Measurements from ENCODE around the gene EIF4E3. TPM values are rescaled to one million over a fixed set of nuclear protein-coding genes. Genes with fewer than 3 reads are reported as not detected.
A peak's percentile ranks its signal among the peaks of the same experiment; 100 is the strongest.

The EIF4E3 gene
- total RNA-seq, 4 donors from 2014 or later: 7.4 to 16.2 (median 10.2) TPM

GRCh38 chr3:71752831-71753700 is 27.9 kb upstream of the EIF4E3 start:
- DNase-seq: no peak
- H3K4me1 ChIP-seq: peaks cover 0 to 22% (median 12%) of the 10 kb centered on the region in 3 donors
- H3K27me3 ChIP-seq: peaks cover 0 to 46% (median 0%) of the 10 kb centered on the region in 4 donors
- TF ChIP-seq, protein P1, sequence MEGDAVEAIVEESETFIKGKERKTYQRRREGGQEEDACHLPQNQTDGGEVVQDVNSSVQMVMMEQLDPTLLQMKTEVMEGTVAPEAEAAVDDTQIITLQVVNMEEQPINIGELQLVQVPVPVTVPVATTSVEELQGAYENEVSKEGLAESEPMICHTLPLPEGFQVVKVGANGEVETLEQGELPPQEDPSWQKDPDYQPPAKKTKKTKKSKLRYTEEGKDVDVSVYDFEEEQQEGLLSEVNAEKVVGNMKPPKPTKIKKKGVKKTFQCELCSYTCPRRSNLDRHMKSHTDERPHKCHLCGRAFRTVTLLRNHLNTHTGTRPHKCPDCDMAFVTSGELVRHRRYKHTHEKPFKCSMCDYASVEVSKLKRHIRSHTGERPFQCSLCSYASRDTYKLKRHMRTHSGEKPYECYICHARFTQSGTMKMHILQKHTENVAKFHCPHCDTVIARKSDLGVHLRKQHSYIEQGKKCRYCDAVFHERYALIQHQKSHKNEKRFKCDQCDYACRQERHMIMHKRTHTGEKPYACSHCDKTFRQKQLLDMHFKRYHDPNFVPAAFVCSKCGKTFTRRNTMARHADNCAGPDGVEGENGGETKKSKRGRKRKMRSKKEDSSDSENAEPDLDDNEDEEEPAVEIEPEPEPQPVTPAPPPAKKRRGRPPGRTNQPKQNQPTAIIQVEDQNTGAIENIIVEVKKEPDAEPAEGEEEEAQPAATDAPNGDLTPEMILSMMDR (IDR thresholded peaks at IDR 0.05): no peak
- TF ChIP-seq POLR2A (IDR thresholded peaks at IDR 0.05): no peak
- peak overlapping the region in 1 of 4 donors; percentile 62 for H3K27ac ChIP-seq
- 35 to 47% methylated on average over 17 to 19 of the region's 68 CpGs for WGBS, 2 donors
- peak overlapping the region; percentile 42 to 76 (median 55) for H3K4me3 ChIP-seq
- H3K9me3 ChIP-seq: no peaks in the 10 kb centered on the region
- intact Hi-C loops (cut with DNase I): no loop called here
- H3K36me3 ChIP-seq: no peaks in the 10 kb centered on the region

- no peak for DNase-seq
- intact Hi-C loops (cut with DNase I): no loop called here
- Histone ChIP-seq H3K9me3 (no peaks in the 10 kb centered on the region), H3K36me3 (no peaks in the 10 kb centered on the region), H3K4me1 (peaks cover 0 to 22% (median 12%) of the 10 kb centered on the region in 3 donors), H3K27me3 (peaks cover 0 to 46% (median 0%) of the 10 kb centered on the region in 4 donors), H3K4me3 (no peak overlapping the region), H3K27ac (no peak overlapping the region)
- TF ChIP-seq POLR2A (IDR thresholded peaks at IDR 0.05): no peak
- TF ChIP-seq, protein P1 (IDR thresholded peaks at IDR 0.05): no peak
- 76 to 90% methylated on average over 4 of the region's 4 CpGs for WGBS, 2 donors
Observed at GRCh38 chr3:71751602-71752001, 26.4 kb upstream of the EIF4E3 start.

- WGBS, 2 donors: 76 to 89% methylated on average over 3 of the region's 3 CpGs
- intact Hi-C loops (cut with DNase I): no loop called here
Observed at GRCh38 chr3:71744738-71745137, 19.5 kb upstream of the EIF4E3 start.

GRCh38 chr3:71742621-71743020 is 17.4 kb upstream of the EIF4E3 start:
- no peaks in the 10 kb centered on the region for H3K36me3 ChIP-seq
- H3K27me3 ChIP-seq: no peaks in the 10 kb centered on the region
- TF ChIP-seq POLR2A (IDR thresholded peaks at IDR 0.05): no peak
- TF ChIP-seq, protein P1 (IDR thresholded peaks at IDR 0.05): no peak
- no peak overlapping the region for H3K27ac ChIP-seq
- H3K9me3 ChIP-seq: peaks cover 0 to 37% (median 0%) of the 10 kb centered on the region in 3 donors
- no peak overlapping the region for H3K4me3 ChIP-seq
- no peak for DNase-seq
- no peaks in the 10 kb centered on the region for H3K4me1 ChIP-seq
- intact Hi-C loops (cut with DNase I): no loop called here
- WGBS, 2 donors: 95 to 100% methylated on average over 1 of the region's 1 CpG

More at GRCh38 chr3:71744738-71745137, 19.5 kb upstream of the EIF4E3 start:
- Histone ChIP-seq H3K36me3 (no peaks in the 10 kb centered on the region), H3K4me1 (no peaks in the 10 kb centered on the region), H3K27ac (no peak overlapping the region), H3K4me3 (no peak overlapping the region), H3K27me3 (no peaks in the 10 kb centered on the region), H3K9me3 (peaks cover 0 to 37% (median 0%) of the 10 kb centered on the region in 3 donors)
- no peak for TF ChIP-seq POLR2A (IDR thresholded peaks at IDR 0.05)
- TF ChIP-seq, protein P1 (IDR thresholded peaks at IDR 0.05): no peak
- no peak for DNase-seq

- Histone ChIP-seq H3K4me1 (peaks cover 0 to 3% (median 0%) of the 10 kb centered on the region in 3 donors), H3K9me3 (no peaks in the 10 kb centered on the region), H3K27me3 (no peaks in the 10 kb centered on the region), H3K4me3 (no peak overlapping the region), H3K27ac (no peak overlapping the region), H3K36me3 (no peaks in the 10 kb centered on the region)
- TF ChIP-seq, protein P1 (IDR thresholded peaks at IDR 0.05): no peak
- no peak for TF ChIP-seq POLR2A (IDR thresholded peaks at IDR 0.05)
- no peak for DNase-seq
- intact Hi-C loops (cut with DNase I): loop anchor here (10.0 kb wide), 1 partner anchor 120 kb away; no protein-coding TSS in a partner anchor
- 74 to 82% methylated on average over 1 of the region's 1 CpG for WGBS, 2 donors
Observed at GRCh38 chr3:71734881-71735280, 9.7 kb upstream of the EIF4E3 start.
